HTERT RPE-1 (cell line): ENCODE results near the gene EXOSC1.
"Not testable (repeated sequence)": the region's sequence is repeated elsewhere in the genome, so short reads cannot be mapped to it uniquely, and the experiment has no call there.

Experiments
- in situ Hi-C: fragments of 300-500 bp; cut with MboI; formaldehyde crosslinking; loops from 4 replicates; pipeline ENCODE4 v1.14.3; 2020; ENCODE audit warnings: low sequenced_read_pairs

EXOSC1 gene

DNA sequence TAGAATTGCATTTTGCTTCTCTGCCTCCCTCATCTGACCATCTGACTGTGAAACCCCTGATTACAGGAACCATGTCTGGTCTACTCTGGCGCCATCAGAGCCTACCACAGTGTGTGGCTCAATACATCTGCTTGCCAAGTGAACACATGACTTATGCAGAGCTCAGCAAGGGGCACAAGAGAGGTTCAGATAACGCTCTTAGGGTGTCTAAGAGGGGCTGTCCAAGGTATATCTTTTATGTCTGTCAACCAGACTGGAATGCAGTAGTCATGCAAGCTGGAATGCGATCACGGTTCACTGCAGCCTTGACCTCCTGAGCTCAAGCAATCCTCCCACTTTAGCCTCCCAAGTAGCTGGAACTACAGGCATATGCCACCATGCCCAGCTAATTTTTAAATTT, 34.4 kb downstream of the EXOSC1 start:
- in situ Hi-C loops, result no loop called here

GRCh38 chr10:97408496-97408992, 37.3 kb downstream of the EXOSC1 start:
- in situ Hi-C loops, result no loop called here

- in situ Hi-C loops, result no loop called here
Observed at GRCh38 chr10:97407952-97408248, 37.9 kb downstream of the EXOSC1 start.

GRCh38 chr10:97407211-97407951, 38.4 kb downstream of the EXOSC1 start:
- in situ Hi-C loops, result no loop called here

DNA sequence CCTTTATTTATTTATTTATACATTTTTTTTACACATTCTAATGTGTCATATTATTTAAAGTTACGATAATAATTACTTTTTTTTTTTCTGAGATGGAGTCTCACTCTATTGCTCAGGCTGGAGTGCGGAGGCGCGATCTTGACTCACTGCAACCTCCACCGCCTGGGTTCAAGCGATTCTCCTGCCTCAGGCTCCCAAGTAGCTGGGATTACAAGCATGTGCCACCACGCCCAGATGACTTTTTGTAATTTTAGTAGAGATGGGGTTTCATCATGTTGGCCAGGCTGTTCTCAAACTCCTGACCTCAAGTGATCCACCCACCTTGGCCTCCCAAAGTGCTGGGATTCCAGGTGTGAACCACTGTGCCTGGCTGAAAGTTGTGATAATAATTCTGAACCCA, 39.3 kb downstream of the EXOSC1 start:
- in situ Hi-C loops, result not testable (repeated sequence)

GRCh38 chr10:97406064-97406463, 39.7 kb downstream of the EXOSC1 start:
- in situ Hi-C loops, result no loop called here

DNA sequence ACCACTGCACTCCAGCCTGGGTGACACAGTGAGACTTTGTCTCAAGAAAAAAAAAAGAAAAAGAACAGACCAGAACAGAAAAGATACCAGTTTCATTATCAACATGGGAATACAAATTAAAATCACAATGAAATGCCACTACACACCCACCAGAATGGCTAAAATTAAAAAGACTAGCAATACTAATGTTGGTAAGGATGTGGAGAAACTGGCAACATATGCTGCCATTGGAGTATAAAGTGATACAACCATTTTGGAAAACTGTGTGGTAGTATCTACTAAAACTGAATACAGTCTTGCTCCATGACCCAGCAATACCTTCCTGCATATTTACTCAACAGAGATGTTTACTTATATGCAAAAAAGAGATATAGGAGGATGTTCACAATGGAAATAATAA, 41.8 kb downstream of the EXOSC1 start:
- in situ Hi-C loops, result no loop called here

- in situ Hi-C loops, result no loop called here
Observed at GRCh38 chr10:97401455-97401919, 44.3 kb downstream of the EXOSC1 start.

DNA sequence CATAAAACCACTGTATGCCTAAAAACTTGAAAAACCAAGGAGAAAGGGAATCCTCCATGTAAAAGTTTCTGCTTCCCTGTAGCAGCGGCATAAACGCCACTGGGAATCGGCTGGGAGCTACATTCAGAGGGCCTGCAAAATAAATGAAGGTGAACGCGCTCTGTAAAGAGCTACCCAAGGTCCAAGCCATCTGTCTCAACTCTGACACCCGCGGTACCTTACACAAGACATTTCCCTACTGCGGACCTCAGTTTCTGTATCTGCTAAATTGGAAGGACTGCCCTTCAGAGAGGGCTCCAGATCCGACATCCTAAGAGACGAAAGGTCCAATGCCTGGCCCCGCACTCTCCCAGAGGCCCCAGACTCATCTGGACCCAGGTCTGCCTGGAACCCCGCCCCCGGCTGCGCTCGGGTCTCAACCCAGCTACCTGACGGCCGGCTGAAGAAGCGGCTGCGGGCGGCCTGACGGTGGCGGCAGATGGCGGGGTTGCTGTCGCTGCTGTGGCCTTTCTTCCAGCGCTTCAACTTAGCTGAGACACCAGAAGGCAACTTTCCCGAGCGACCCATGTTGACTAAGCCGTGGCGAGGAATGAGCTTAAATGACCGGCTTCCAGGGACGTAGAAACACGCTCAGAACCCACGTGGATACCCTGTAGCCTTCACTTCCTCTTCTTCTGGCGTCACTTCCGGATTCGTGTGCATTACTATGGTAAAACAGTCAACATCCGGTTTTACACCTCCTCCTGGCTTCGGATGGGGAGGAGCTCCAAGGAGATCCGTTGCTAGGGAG, 44.9 kb downstream of the EXOSC1 start, which contains the start of gene RRP12:
Gene RRP12 (minus strand): TSS at position 676 of the 790 bp plus-strand sequence. CDS start 109 bp downstream, at position 567.
- in situ Hi-C loops, result no loop called here

- in situ Hi-C loops, result no loop called here
Observed at GRCh38 chr10:97399843-97400545, 45.8 kb downstream of the EXOSC1 start.

GRCh38 chr10:97396056-97396455, 49.8 kb downstream of the EXOSC1 start:
- in situ Hi-C loops, result no loop called here

DNA sequence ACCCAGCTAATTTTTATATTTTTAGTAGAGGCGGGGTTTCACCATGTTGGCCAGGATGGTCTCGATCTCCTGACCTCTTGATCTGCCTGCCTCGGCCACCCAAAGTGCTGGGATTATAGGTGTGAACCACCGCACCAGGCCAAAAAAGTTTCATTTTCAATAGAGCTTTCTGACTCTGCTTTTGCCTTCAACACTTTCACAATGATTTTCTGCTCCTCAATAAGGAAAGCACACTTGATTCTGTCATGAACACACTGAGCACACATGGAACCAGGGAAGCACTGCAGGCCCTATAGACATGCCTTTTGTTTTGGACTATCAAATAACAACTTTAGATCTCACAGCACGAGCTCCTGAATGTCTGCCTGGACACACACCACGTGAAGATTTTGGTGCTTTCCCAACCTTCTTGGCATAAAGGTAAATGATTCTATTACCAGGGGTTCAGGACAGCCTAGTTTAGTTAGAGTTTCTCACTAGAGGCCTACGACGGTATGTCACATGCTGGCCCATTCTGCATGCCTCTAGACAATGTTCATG, 52.7 kb downstream of the EXOSC1 start:
- in situ Hi-C loops, result no loop called here

- in situ Hi-C loops, result no loop called here
Observed at GRCh38 chr10:97390091-97390490, 55.7 kb downstream of the EXOSC1 start.

- in situ Hi-C loops, result no loop called here
Observed at GRCh38 chr10:97388152-97388551, 57.7 kb downstream of the EXOSC1 start.
